Kidney (tissue), 14 donors: ENCODE measurements around the gene MOK. TPM values are rescaled to one million over a fixed set of nuclear protein-coding genes. Genes with fewer than 3 reads are reported as not detected.
A peak's percentile ranks its signal among the peaks of the same experiment; 100 is the strongest.

Experiments used
- DNase-seq, 5 donors: peaks; one replicate each; pipeline ENCODE4 v3.0.0-alpha.2; 2013 to 2020
- FAIRE-seq: peaks from 2 replicates; lab custom pipeline; 2012; peaks lifted over from hg19 to GRCh38; lab: Jason Lieb, UNC
- H3K27ac ChIP-seq, 2 donors: one replicate each; pipeline ENCODE4 v1.7.0; 2013; ENCODE audit warnings: low read depth in 2 of 2, low read length in 2 of 2, inconsistent platforms in 1 of 2
- H3K27me3 ChIP-seq: one replicate; pipeline ENCODE4 v1.7.1; 2013; ENCODE audit warnings: low read length, inconsistent platforms; ENCODE audit not compliant: control insufficient read depth, insufficient read depth
- H3K36me3 ChIP-seq, 3 donors: one replicate each; pipeline versions ENCODE4 v1.7.0 to v1.7.1; 2013; ENCODE audit warnings: low read length in 3 of 3, control low read depth in 1 of 3, inconsistent platforms in 1 of 3; ENCODE audit not compliant: insufficient read depth in 3 of 3, control insufficient read depth in 2 of 3
- H3K4me1 ChIP-seq, 3 donors: one replicate each; pipeline versions ENCODE4 v1.7.0 to v1.7.1; 2013; ENCODE audit warnings: low read length in 3 of 3, inconsistent platforms in 1 of 3, low read depth in 1 of 3; ENCODE audit not compliant: control insufficient read depth in 2 of 3, insufficient read depth in 2 of 3
- H3K4me3 ChIP-seq, 3 donors: one replicate each; pipeline versions ENCODE4 v1.7.0 to v1.8.1; 2013; ENCODE audit warnings: low read length in 3 of 3, control low read depth in 1 of 3, inconsistent platforms in 1 of 3
- H3K9ac ChIP-seq, 3 donors: one replicate each; pipeline versions ENCODE4 v1.7.0 to v1.7.1; 2013; ENCODE audit warnings: low read length in 3 of 3, control low read depth in 1 of 3, inconsistent platforms in 1 of 3
- H3K9me3 ChIP-seq, 3 donors: one replicate each; pipeline versions ENCODE4 v1.7.0 to v1.7.1; 2013; ENCODE audit warnings: low read length in 3 of 3, control low read depth in 1 of 3, inconsistent platforms in 1 of 3; ENCODE audit not compliant: control insufficient read depth in 2 of 3, insufficient read depth in 1 of 3
- CTCF ChIP-seq: IDR thresholded peaks from 3 replicates; pipeline ENCODE4 v1.5.1; 2012; ENCODE audit warnings: mild to moderate bottlenecking, moderate library complexity, borderline replicate concordance; ENCODE audit not compliant: insufficient read depth; ENCODE audit errors: extremely low read depth
- intact Hi-C: fragments of 100-400 bp; cut with DNase I; formaldehyde crosslinking; loops from one replicate; pipeline ENCODE4 v1.11.1; 2022
- polyA plus RNA-seq: library from polyadenylated mRNA; stranded (reverse); fragments of 350-450 nt; fragmentation: Illumina TruSeq; extraction: RNeasy Lipid Tissue Mini Kit (QIAGEN cat#74804); gene quantifications from one replicate; pipeline ENCODE4 v1.2.3, GENCODE V29; 2014; ENCODE audit warnings: low read depth, low replicate concordance; ENCODE audit not compliant: insufficient read depth
- total RNA-seq: library from RNA; stranded (reverse); fragmentation: NEBNext Ultra II Directional; extraction: Animal tissue kit (Norgen Biotek cat#: 25700); gene quantifications from one replicate; pipeline ENCODE4 v1.2.1, GENCODE V29; 2021
- donor health status: control.
- donor health status: control.
- donor health status: control.
- donor health status: control.
- donor health status: control.
- donor health status: DM: yes; HTN: yes; CAD: no.
- donor health status: Normal renal cell carcinoma (clear cell type).

MOK gene
- total and polyA plus RNA-seq, 2 donors from 2014 or later = 20.4 to 32.7 TPM

GRCh38 chr14:102319351-102320032 lies 14.5 kb upstream of the MOK start, which contains the start of gene ZNF839:
ZNF839 (plus strand) TSS chr14:102319746; CDS start chr14:102319766, 20 bp downstream.
- no peaks in the 10 kb centered on the region for H3K9me3 ChIP-seq
- H3K9ac ChIP-seq = peak within 1 kb of the TSS; percentile 85 to 98 (median 93)
- no peak for TF ChIP-seq CTCF
- intact Hi-C loops = no loop called here
- FAIRE-seq = no peak
- peaks cover 0 to 19% (median 18%) of the 10 kb centered on the region in 3 donors for H3K4me1 ChIP-seq
- no peaks in the 10 kb centered on the region for H3K27me3 ChIP-seq
- H3K36me3 ChIP-seq = no peaks in the 10 kb centered on the region
- H3K27ac ChIP-seq = peak within 1 kb of the TSS; percentile 89 to 96
- H3K4me3 ChIP-seq = peak within 1 kb of the TSS; percentile 77 to 90 (median 87)
- DNase-seq = peak; percentile 93 to 97 (median 95)

DNA sequence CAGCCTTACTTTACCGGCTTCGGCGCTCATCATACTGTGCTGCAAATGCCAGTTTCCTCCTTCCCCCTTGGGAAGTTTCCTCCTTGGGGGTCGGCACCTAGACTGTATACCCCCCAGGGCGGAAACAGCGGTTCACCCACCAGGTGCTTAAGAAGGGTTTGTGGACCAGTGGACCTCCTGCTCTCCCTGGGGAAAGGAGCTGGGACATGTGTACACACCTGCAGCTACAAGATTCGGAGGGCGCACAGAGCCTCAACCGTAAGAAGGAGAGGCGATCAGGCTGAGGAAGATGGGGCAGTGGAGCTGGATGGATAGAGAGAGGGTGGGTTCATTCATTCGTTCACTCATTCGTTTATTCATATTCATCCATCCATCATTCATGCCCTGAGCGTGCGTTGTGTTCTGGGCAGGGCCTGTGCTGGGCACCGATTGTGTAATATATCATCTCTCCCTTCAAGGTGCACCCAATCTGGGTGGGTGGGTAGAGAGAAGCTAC lies 13.9 kb upstream of the MOK start:
- peak in 2 of 5 donors; percentile 9 to 67 for DNase-seq
- intact Hi-C loops = no loop called here
- H3K4me1 ChIP-seq = peaks cover 0 to 20% (median 19%) of the 10 kb centered on the region in 3 donors
- peak overlapping the region; percentile 77 to 90 (median 87) for H3K4me3 ChIP-seq
- TF ChIP-seq CTCF = no peak
- H3K27ac ChIP-seq = peak overlapping the region; percentile 89 to 96
- no peaks in the 10 kb centered on the region for H3K36me3 ChIP-seq
- H3K9me3 ChIP-seq = no peaks in the 10 kb centered on the region
- no peak for FAIRE-seq
- no peaks in the 10 kb centered on the region for H3K27me3 ChIP-seq
- peak overlapping the region; percentile 85 to 98 (median 93) for H3K9ac ChIP-seq

DNA sequence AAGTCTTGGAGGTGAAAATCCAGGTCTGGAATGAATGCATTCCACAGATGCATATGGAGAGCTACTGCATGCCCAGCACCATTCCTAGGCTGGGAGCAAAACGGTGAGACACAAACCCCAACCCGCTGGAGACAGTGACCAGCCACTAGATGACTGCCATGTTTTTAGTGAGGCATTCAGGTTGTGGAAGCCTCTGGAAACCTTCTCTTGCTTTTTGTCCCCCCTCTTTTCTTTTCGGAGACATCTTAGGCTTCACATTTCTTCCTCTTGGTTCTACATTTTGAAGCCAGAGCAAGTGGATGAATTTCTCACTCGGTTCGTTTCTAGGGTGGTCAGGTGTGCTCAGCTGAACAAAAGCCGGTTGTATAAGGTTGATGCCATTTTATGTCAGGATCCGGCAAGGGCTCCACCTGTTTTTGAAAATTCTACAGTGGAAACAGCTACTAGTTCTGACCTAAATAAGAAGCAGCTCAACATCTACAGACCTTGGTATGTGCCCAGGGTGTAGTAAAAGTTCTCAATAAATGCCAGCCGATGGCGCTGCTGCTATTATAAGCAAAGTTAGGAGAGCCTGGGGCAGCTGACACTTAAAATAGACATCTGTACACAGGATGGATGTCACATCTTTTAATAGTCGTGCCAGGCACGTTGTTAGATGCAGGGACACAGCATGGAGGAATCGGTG lies 12.7 kb upstream of the MOK start:
- Histone ChIP-seq H3K27me3 (no peaks in the 10 kb centered on the region), H3K27ac (peak overlapping the region; percentile 74 to 75), H3K4me1 (peaks cover 0 to 20% (median 19%) of the 10 kb centered on the region in 3 donors), H3K9ac (peak overlapping the region; percentile 2 to 64 (median 29)), H3K36me3 (no peaks in the 10 kb centered on the region), H3K9me3 (no peaks in the 10 kb centered on the region), H3K4me3 (peak overlapping the region; percentile 14 to 84 (median 66))
- TF ChIP-seq CTCF = no peak
- FAIRE-seq (no peak), DNase-seq (peak in 2 of 5 donors; percentile 30 to 45)
- intact Hi-C loops = no loop called here
